GM12878 (cell line): ENCODE results near the gene SIX5. TPM values are rescaled to one million over a fixed set of nuclear protein-coding genes. Genes with fewer than 3 reads are reported as not detected.

Experiments used
- PAX5 ChIP-seq: IDR thresholded peaks from 2 replicates; pipeline ENCODE4 v1.6.1; 2011; ENCODE audit warnings: low read depth, low read length, borderline replicate concordance
- PRDM15 ChIP-seq: fragments of 450-650 bp; formaldehyde crosslinking; IDR thresholded peaks from 2 replicates; pipeline ENCODE4 v1.4.0; 2020; ENCODE audit warnings: mild to moderate bottlenecking, moderate library complexity
- RAD21 ChIP-seq: IDR thresholded peaks from 2 replicates; pipeline ENCODE4 v1.6.1; 2011; ENCODE audit warnings: mild to moderate bottlenecking, low read depth, low read length, moderate library complexity; ENCODE audit not compliant: insufficient read depth
- polyA plus RNA-seq, 11 experiments: library from polyadenylated mRNA; depleted of rRNA in 4 of 11; unstranded in 6 of 11; stranded (reverse) in 5 of 11; fragments of >200 nt; fragmentation: Nextera tagmentation in 4 of 11; fragmentation: Illumina TruSeq in 1 of 11; extraction: Ambion mirVana in 4 of 11; extraction: Trizol in 1 of 11; gene quantifications; 1 replicate in 1 of 11; 2 replicates in 10 of 11; pipeline versions ENCODE4 v1.2.1 to v1.2.3, GENCODE V29; 2011 to 2016; ENCODE audit warnings: inconsistent platforms in 2 of 11, missing spikeins in 2 of 11, low read depth in 1 of 11
- total RNA-seq, 4 experiments: library from RNA; depleted of rRNA in 3 of 4; stranded (reverse); fragments of >200 nt in 3 of 4; fragmentation: Illumina TruSeq in 1 of 4; extraction: Trizol in 1 of 4; gene quantifications; 2 replicates each; pipeline versions ENCODE4 v1.2.1 to v1.2.3, GENCODE V29; 2013 to 2021
- TF ChIP-seq, protein P1 (sequence below): IDR thresholded peaks from 2 replicates; pipeline ENCODE4 v1.6.1; 2011; ENCODE audit warnings: borderline replicate concordance, low read depth, mild to moderate bottlenecking, moderate library complexity, low read length; ENCODE audit not compliant: insufficient read depth, poor library complexity, severe bottlenecking
- TF ChIP-seq, protein P2 (sequence below): fragments of 450-650 bp; IDR thresholded peaks from 2 replicates; pipeline ENCODE4 v1.6.1; 2018; ENCODE audit warnings: mild to moderate bottlenecking, low read depth, moderate library complexity; ENCODE audit not compliant: partially characterized antibody

Gene SIX5
- total and polyA plus RNA-seq, 10 of the 15 experiments (the other 5 are each of a cell fraction or from before 2014, with no cell fraction given): 1.9 to 10.5 (median 3.0) TPM; not detected in 2

- TF ChIP-seq, protein P1, sequence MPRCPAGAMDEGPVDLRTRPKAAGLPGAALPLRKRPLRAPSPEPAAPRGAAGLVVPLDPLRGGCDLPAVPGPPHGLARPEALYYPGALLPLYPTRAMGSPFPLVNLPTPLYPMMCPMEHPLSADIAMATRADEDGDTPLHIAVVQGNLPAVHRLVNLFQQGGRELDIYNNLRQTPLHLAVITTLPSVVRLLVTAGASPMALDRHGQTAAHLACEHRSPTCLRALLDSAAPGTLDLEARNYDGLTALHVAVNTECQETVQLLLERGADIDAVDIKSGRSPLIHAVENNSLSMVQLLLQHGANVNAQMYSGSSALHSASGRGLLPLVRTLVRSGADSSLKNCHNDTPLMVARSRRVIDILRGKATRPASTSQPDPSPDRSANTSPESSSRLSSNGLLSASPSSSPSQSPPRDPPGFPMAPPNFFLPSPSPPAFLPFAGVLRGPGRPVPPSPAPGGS: no peak
- TF ChIP-seq PAX5 (no peak), PRDM15 (CRISPR knock-in tag) (no peak), RAD21 (no peak)
- TF ChIP-seq, protein P2, sequence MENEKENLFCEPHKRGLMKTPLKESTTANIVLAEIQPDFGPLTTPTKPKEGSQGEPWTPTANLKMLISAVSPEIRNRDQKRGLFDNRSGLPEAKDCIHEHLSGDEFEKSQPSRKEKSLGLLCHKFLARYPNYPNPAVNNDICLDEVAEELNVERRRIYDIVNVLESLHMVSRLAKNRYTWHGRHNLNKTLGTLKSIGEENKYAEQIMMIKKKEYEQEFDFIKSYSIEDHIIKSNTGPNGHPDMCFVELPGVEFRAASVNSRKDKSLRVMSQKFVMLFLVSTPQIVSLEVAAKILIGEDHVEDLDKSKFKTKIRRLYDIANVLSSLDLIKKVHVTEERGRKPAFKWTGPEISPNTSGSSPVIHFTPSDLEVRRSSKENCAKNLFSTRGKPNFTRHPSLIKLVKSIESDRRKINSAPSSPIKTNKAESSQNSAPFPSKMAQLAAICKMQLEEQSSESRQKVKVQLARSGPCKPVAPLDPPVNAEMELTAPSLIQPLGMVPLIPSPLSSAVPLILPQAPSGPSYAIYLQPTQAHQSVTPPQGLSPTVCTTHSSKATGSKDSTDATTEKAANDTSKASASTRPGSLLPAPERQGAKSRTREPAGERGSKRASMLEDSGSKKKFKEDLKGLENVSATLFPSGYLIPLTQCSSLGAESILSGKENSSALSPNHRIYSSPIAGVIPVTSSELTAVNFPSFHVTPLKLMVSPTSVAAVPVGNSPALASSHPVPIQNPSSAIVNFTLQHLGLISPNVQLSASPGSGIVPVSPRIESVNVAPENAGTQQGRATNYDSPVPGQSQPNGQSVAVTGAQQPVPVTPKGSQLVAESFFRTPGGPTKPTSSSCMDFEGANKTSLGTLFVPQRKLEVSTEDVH: no peak
These were observed 3.3 kb downstream of the SIX5 start (continued) for GRCh38 chr19:45765702-45766295.
